Activated CD8-positive, alpha-beta T cell treated with anti-CD3 and anti-CD28 coated beads for 36 hours (primary cell): ENCODE data around the gene INTS11. TPM values are rescaled to one million over a fixed set of nuclear protein-coding genes. Genes with fewer than 3 reads are reported as not detected.
A peak's percentile ranks its signal among the peaks of the same experiment; 100 is the strongest.

Experiments used
- ATAC-seq: fragments of 200-7000 bp; cut with Tn5 transposase; one replicate; pipeline ENCODE4 v1.10.0; 2021; ENCODE audit warnings: mild to moderate bottlenecking, moderate library complexity
- CTCF ChIA-PET: fragments of 350-600 bp; sonication (Branson Sonifier 250); formaldehyde crosslinking; loops from one replicate; lab custom pipeline; 2021; ENCODE audit warnings: antibody characterized with exemption; lab: Charles Lee
- POLR2A ChIA-PET: fragments of 350-600 bp; sonication (Branson Sonifier 250); formaldehyde crosslinking; loops from one replicate; lab custom pipeline; 2021; ENCODE audit warnings: antibody characterized with exemption; lab: Charles Lee
- DNase-seq: peaks from one replicate; pipeline ENCODE4 v3.0.0-alpha.2; 2020
- H3K27ac Mint-ChIP-seq: one replicate; pipeline ENCODE4 v1.8.0; 2021; ENCODE audit warnings: mild to moderate bottlenecking, mixed read lengths
- H3K27me3 Mint-ChIP-seq: one replicate; pipeline ENCODE4 v1.8.0; 2021; ENCODE audit warnings: mixed read lengths
- H3K36me3 Mint-ChIP-seq: one replicate; pipeline ENCODE4 v1.8.0; 2021; ENCODE audit warnings: low read depth, mixed read lengths
- H3K4me1 Mint-ChIP-seq: one replicate; pipeline ENCODE4 v1.8.0; 2021; ENCODE audit warnings: low read depth, mixed read lengths
- H3K4me3 Mint-ChIP-seq: one replicate; pipeline ENCODE4 v1.8.0; 2021; ENCODE audit warnings: mild to moderate bottlenecking, moderate library complexity, mixed read lengths
- H3K9me3 Mint-ChIP-seq: one replicate; pipeline ENCODE4 v1.8.0; 2021; ENCODE audit warnings: mixed read lengths
- intact Hi-C: fragments of 100-400 bp; cut with micrococcal nuclease; formaldehyde crosslinking; loops from one replicate; pipeline ENCODE4 v1.10.0; 2022
- total RNA-seq, 2 experiments: library from RNA; stranded (reverse); gene quantifications; one replicate each; pipeline ENCODE4 v1.2.3, GENCODE V29; 2021
- TF ChIP-seq, protein P1 (sequence below): fragments of 200-600 bp; IDR thresholded peaks from one replicate; pipeline ENCODE4 v1.8.0; 2022; ENCODE audit warnings: antibody characterized with exemption, mild to moderate bottlenecking

INTS11 gene
- total RNA-seq, 2 experiments from 2014 or later, result 110 to 122 TPM

DNA sequence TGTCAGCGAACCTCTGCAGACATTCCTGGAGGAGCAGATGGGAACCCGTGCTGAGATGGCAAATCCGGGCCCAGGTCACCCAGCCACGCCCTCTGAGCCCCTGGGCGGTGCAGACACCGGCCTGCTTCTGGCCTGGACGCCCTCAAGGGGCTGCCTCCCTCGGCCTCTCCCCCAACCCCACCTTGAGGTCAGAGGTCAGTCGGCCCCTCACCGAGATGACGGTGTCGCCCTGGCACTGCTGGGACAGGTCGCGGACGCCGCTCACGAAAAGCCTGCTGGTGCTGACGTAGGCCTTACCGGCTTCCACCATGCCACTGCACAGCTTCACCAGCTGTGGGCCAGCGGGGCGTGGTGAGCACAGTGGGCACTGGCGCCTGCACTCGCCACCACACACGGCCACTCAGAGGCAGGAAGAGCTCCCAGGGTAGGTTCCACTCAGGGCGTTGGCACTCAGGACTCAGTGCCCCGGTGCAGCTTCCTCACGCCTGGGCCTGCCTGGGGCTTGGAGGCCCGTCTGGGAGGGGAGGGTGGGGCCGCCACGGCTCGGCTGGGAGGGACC, 21.4 kb downstream of the INTS11 start:
- no peak for ATAC-seq
- H3K4me3 Mint-ChIP-seq, result no peak overlapping the region

DNA sequence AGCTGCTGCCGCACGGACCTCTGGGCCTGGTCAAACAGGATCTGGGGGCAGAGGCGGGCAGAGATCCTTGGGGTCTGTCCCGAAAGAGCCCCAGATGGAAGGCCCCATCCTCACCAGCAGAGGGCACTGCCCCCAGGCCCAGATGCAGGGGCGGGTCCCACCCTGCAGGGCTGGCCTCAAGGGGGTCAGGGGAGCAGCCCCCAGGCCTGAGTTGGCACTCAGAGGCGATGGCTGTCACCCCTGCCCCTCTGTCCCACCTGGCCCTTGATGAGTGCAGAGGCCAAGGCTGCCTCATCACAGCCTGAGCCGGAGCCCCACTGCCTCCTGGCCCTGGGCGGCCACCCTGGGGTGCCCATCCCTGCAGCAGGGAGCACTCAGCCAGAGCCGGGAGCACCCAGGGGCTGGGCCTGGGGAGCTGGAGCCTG, 22.4 kb downstream of the INTS11 start:
- intact Hi-C loops, result no loop called here
- ChIA-PET POLR2A (no interaction called here), CTCF (interaction anchor here (0.6 to 2.3 kb wide), 2 partner anchors 69 to 180 kb away, joined by 3 to 9 read pairs; no protein-coding TSS in a partner anchor)
- H3K4me1 Mint-ChIP-seq, result peaks cover 23% of the 10 kb centered on the region
- TF ChIP-seq, protein P1, sequence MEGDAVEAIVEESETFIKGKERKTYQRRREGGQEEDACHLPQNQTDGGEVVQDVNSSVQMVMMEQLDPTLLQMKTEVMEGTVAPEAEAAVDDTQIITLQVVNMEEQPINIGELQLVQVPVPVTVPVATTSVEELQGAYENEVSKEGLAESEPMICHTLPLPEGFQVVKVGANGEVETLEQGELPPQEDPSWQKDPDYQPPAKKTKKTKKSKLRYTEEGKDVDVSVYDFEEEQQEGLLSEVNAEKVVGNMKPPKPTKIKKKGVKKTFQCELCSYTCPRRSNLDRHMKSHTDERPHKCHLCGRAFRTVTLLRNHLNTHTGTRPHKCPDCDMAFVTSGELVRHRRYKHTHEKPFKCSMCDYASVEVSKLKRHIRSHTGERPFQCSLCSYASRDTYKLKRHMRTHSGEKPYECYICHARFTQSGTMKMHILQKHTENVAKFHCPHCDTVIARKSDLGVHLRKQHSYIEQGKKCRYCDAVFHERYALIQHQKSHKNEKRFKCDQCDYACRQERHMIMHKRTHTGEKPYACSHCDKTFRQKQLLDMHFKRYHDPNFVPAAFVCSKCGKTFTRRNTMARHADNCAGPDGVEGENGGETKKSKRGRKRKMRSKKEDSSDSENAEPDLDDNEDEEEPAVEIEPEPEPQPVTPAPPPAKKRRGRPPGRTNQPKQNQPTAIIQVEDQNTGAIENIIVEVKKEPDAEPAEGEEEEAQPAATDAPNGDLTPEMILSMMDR, result peak; percentile 62
- H3K36me3 Mint-ChIP-seq, result no peaks in the 10 kb centered on the region
- no peaks in the 10 kb centered on the region for H3K9me3 Mint-ChIP-seq
- no peak overlapping the region for H3K27ac Mint-ChIP-seq
- DNase-seq (peak; percentile 33), ATAC-seq (no peak)
- no peak overlapping the region for H3K4me3 Mint-ChIP-seq
- no peaks in the 10 kb centered on the region for H3K27me3 Mint-ChIP-seq

More for the DNA sequence above, 21.4 kb downstream of the INTS11 start:
- ChIA-PET POLR2A (no interaction called here), CTCF (interaction anchor here (0.6 to 2.7 kb wide), 3 partner anchors 11 to 181 kb away, joined by 3 to 15 read pairs (median 9); no protein-coding TSS in a partner anchor)
- Mint-ChIP-seq H3K9me3 (no peaks in the 10 kb centered on the region), H3K36me3 (no peaks in the 10 kb centered on the region), H3K27ac (no peak overlapping the region), H3K4me1 (peaks cover 25% of the 10 kb centered on the region), H3K27me3 (no peaks in the 10 kb centered on the region)
- intact Hi-C loops, result no loop called here
- no peak for DNase-seq
- TF ChIP-seq, protein P1, result no peak

DNA sequence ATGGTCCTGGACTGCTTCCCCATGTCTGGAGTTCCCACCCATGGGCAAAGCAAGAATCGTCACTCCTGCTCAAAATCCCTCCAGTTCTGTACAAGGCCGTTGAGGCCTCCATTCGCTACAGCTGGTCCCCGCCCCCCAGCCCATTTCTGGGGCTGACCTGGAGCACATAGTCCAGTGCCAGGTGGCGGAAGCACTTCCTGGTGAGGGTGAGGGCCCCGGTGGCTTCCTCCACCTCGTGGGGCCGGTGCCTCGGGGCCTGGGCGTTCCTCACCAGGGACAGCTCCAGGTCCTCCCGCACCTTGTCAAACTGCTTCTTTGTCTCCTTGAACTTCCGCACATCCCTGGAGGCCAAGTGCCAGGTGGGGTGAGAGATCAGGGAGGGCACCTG, 24.1 kb downstream of the INTS11 start:
- no peak for DNase-seq
- TF ChIP-seq, protein P1, result peak; percentile 51
- no peak for ATAC-seq
- Mint-ChIP-seq H3K4me1 (peaks cover 8% of the 10 kb centered on the region), H3K9me3 (no peaks in the 10 kb centered on the region), H3K36me3 (no peaks in the 10 kb centered on the region), H3K4me3 (no peak overlapping the region), H3K27me3 (no peaks in the 10 kb centered on the region), H3K27ac (no peak overlapping the region)
- ChIA-PET CTCF (interaction anchor here (0.9 to 2.2 kb wide), 4 partner anchors 9 to 267 kb away, joined by 3 to 7 read pairs (median 4); no protein-coding TSS in a partner anchor), POLR2A (interaction anchor here (1.3 kb wide), 1 partner anchor 297 kb away, joined by 4 read pairs; no protein-coding TSS in a partner anchor)
- intact Hi-C loops, result no loop called here

DNA sequence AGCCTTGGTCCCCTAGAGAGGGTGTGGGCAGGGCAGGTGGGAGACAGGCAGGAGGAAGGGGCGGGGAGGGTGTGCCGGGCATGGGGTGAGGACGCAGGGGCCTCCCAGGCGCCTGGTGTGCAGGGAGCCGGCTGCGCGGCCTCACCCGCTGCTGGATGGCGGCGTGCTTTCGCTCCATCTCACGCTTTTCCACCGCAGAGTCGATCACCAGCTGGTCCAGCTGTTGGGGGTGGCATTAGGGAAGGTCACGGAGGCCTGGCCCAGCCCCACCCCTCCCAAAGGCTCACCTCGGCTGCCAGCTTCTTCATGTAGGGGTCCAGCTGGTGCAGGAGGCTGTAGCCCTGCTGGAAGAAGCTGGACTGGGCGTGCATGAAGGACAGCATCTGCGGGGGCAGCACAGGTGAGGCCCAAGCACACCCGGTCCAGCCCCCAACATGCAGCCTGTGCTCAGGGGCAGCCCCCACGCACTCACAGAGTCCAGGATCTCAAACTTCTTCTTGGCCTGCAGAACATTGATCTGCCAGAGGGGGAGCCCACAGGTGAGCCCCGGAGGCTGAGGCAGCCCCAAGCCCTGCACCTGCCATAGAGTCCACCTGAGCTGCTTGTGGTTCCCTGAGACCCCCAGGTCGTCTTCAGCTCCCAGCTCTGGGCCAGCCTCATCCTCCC, 24.6 kb downstream of the INTS11 start:
- Mint-ChIP-seq H3K36me3 (no peaks in the 10 kb centered on the region), H3K27me3 (no peaks in the 10 kb centered on the region), H3K27ac (no peak overlapping the region), H3K4me1 (peaks cover 4% of the 10 kb centered on the region), H3K9me3 (no peaks in the 10 kb centered on the region), H3K4me3 (no peak overlapping the region)
- ChIA-PET POLR2A (interaction anchor here (1.3 kb wide), 1 partner anchor 297 kb away, joined by 4 read pairs; no protein-coding TSS in a partner anchor), CTCF (interaction anchor here (0.9 to 2.2 kb wide), 4 partner anchors 8 to 267 kb away, joined by 3 to 7 read pairs (median 4); no protein-coding TSS in a partner anchor)
- DNase-seq, result peak; percentile 56
- TF ChIP-seq, protein P1, result peak; percentile 64
- ATAC-seq, result peak; percentile 80
- intact Hi-C loops, result no loop called here
